ENCODE data around the gene KRTAP5-1. TPM values are rescaled to one million over a fixed set of nuclear protein-coding genes. Genes with fewer than 3 reads are reported as not detected.
A peak's percentile ranks its signal among the peaks of the same experiment; 100 is the strongest.

The KRTAP5-1 gene
- total RNA-seq, 1 experiment from 2014 or later, result not detected

GRCh38 chr11:1572197-1573076 lies 12.6 kb downstream of the KRTAP5-1 start, which contains the start of gene DUSP8:
Gene DUSP8, minus strand, starts transcription at chr11:1572271. Its CDS starts 6,445 bp downstream, at chr11:1565826.
- peak; percentile 91 for DNase-seq (ENCODE audit: low read depth)

DNA sequence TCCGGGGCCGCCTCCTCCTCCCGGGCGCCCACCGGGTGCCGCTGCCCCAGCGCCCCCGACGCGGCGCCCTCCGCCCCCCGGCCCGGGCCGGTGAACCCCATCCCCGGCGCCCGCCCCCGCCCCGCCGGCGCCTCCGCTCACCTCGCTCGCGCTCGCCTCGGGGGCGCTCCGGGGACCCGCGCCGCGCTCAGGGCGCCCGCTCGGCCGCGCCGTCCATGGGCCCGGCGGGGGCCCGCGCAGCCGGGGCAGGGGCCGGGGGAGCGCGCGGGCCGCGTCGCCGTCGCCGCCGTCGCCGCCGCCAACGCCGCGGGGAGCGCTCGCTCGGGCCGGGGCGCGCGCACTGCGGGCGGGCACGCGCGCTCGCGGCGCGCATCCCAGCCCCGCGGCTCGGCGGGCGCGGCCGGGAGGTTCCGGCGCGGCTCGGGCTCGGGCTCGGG lies 13.3 kb downstream of the KRTAP5-1 start:
- DNase-seq (ENCODE audit: low read depth), result no peak

GRCh38 chr11:1570896-1571759 lies 14.0 kb downstream of the KRTAP5-1 start:
- peak; percentile 34 for DNase-seq (ENCODE audit: low read depth)

DNA sequence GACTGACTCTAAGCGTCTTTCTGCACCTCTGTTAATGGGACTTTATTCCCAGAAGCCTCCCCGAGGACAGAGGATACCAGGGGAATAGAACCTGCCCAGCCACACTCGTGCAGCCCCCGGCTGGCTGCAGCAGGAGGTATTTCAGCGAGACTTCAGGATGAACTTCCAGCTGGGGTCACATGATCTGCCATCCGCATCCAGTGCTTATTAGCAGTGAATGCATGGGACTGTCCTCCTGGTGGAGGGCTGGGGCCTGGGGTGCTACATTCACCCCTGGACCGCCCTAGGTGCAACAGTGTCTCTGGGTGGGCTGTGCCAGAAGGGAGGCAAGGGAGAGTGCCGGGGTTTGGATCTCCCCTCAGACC lies 14.6 kb downstream of the KRTAP5-1 start:
- no peak for DNase-seq (ENCODE audit: low read depth)

DNA sequence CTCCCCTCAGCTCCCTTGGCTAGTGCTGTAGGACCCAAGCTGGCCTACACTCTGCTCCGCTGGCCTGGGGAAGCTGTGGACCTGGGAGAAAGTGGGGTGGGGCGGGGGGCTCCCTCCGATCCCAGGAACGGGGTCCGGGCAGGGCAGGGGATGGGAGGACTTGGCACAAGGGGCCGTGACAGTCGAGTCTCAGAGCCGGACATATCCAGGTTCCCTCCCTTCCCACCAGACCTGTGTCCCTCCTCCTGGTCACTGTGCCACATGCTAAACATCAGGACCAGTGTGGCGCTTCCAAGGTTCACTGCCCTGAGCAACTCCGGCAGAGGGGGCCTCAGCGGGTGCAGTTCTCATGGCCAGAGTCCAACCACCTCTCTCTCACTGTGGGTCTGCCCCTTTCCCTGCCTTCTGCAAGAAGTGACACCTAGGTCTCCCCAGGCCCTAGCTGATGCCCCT lies 15.1 kb downstream of the KRTAP5-1 start:
- no peak for DNase-seq (ENCODE audit: low read depth)

DNA sequence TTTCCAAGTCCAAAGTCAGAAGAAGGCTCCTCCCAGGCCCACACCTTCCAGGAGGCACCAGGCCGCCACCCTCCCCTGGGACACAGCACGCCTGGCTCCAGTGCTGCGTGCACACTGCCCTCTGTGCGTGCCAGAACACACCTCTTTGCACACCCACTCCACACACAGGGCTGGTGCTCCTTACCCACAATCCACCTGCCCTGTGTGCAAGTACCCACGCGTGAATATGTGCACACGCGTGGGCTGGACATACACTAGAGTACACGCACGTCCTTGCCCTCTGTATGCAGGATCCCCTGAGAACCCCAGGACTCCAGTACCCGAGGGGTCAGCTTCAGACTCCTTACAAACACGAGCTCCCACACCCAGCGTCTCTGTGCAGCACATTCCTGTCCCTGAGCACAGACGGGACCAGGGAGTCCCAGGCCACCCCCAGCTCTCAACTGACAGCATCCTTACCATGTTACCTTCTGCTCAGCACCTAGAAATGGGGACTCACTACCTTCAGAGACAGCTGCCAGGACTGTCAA lies 15.8 kb downstream of the KRTAP5-1 start:
- DNase-seq (ENCODE audit: low read depth), result no peak

DNA sequence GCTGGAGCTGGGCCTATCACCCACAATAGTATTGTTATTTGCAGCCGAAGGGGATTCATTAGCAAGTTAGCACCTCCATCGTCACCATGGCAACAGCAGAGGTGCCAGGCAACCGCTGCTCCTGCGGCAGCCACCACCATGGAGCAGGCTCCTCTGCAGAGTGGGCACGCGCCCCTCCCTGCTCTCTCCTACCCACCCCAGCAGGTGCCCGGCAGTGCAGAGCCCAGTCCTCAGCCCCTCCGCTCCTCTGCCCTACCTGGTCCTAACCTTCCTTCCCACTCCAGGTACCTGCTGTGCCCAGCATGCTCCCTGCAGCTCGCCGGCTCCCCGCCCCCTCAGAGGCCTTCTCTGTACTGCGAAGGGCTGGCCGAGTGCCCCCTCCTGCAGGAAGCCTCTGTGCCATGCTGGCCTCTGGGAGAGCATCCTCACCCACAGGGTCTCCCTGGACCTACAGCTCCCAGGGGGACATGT lies 16.6 kb downstream of the KRTAP5-1 start:
- no peak for DNase-seq (ENCODE audit: low read depth)

DNA sequence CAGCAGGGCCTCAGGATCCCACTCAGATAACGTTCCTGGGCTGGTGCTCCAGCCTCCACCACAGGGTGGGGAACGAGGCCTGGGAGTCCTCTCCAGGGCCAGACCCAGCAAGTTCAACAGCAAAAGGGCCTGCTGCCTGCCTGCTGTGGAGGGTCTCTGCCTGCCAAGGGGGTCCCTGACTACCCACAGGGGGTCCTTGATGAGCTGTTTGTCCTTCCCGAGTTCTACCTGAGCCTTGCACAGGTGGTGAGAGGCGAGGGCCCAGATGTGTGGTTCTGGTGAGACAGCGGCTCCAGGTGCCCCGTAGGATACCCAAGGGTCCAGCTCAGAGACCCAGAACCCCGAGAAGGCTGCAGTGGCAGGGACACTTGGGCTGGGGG lies 17.4 kb downstream of the KRTAP5-1 start:
- no peak for DNase-seq (ENCODE audit: low read depth)

DNA sequence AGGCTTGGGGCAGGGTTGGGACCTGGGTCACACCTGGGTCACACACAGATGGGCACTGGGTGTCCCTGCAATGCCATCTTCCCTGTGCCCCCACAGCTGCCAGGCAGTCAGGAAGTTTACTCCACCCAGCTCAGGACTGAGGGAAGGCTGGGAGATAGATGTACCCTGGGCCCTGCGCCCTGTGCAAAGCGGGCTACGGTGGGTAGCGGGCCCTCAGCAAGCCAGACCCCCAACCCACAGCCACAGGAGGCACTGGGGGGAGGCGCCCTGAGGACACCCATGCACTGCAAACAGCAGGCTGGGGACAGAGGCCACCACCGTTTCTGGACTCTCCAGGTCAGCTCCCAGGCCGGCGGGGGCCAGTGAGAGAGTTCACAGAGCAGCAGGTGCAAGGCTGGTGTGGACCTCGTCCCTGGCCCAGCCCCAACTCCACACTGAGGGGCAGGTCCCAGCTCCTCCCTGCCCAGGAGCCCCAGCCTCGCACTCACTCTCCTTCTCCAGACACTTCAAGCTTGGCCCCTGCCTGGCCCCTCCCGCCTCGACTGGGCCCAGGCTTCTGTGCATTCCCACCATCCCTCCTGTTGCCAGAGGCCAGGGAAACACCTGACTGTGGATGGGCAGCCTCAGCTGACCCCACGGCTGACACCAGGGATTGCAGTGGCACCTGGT lies 17.9 kb downstream of the KRTAP5-1 start:
- DNase-seq (ENCODE audit: low read depth), result no peak

GRCh38 chr11:1566381-1567051 lies 18.6 kb downstream of the KRTAP5-1 start:
- DNase-seq (ENCODE audit: low read depth), result no peak

DNA sequence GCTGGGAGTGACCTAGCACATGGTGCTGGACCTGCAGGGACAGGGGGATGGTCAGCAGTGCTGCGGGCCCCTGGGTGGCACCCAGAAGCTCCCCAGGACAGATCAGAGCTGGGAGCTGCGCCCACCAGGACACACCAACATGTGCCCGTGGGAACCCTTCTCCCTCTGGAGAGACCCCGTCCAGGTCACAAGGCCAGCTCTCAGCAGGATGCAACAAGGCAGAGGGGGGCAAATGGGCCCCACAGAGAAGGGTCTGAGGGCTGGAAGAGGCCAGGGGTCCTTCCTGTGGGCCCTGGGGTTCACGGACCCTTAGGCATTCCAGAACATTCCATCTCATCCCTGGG lies 19.2 kb downstream of the KRTAP5-1 start:
- DNase-seq (ENCODE audit: low read depth), result no peak

GRCh38 chr11:1565173-1565903 lies 19.7 kb downstream of the KRTAP5-1 start:
- DNase-seq (ENCODE audit: low read depth), result no peak

DNA sequence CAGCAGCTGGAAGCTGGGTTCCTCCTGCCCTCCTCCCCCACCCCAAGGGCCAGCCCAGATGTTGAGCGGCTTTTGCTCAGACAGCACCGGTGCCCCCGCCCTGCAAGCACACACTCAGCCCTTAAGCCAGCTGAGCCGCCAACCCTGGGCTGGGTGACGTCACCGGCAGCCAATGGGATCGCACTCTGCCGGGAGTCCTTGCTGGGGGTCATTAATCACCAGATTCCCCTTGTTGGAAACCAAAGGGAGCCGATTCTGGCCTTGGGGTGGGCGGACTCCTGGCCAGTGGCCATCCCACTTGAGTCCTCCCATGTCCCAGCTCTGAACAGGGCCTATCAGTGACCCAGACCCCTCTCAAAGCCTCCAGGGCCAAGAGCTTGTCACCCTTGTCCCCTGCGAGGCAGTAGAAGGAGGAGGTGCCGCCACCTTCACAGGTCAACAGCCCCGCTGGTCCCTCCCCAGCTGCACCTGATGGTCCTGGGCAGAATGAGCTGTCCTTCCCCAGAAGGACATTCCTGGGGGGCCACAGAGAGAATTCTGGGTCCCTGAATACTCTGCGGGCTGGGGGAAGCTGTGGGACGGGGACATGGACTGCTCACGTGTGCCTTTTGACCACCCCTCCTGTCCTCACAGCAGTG lies 20.4 kb downstream of the KRTAP5-1 start:
- peak; percentile 97 for DNase-seq (ENCODE audit: low read depth)

GRCh38 chr11:1563697-1564534 lies 21.2 kb downstream of the KRTAP5-1 start:
- DNase-seq (ENCODE audit: low read depth), result no peak

GRCh38 chr11:1563149-1563638 lies 21.9 kb downstream of the KRTAP5-1 start:
- no peak for DNase-seq (ENCODE audit: low read depth)

DNA sequence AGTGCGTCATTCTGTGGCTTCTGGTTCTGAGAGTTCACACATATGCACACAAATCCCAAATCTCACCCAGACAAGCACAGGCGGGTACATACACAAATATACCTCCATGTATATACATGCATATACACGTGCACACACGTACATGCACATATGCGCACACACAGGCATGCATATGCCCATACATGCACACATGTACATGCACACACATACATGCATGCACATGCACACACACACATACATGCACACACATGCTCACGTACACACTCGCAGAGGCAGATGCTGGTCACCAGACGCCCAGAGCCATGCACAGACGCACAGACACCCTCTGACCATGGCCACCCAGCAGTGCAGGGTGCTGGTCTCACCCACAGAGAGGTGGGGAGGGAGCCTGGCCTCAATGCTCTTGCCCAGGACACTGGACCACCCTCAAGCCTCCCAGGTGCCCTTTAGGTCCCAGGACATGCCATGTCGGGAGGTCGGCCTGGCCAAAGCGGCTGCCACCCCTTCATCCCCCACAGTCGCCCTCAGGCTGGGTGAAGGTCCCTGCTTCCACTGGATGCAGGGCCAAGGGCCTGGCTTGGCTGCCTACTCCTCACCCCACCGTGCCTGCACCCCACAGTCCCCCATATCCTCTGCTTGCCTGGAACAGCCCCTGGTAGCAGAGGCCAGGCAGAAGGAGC lies 22.5 kb downstream of the KRTAP5-1 start:
- no peak for DNase-seq (ENCODE audit: low read depth)

DNA sequence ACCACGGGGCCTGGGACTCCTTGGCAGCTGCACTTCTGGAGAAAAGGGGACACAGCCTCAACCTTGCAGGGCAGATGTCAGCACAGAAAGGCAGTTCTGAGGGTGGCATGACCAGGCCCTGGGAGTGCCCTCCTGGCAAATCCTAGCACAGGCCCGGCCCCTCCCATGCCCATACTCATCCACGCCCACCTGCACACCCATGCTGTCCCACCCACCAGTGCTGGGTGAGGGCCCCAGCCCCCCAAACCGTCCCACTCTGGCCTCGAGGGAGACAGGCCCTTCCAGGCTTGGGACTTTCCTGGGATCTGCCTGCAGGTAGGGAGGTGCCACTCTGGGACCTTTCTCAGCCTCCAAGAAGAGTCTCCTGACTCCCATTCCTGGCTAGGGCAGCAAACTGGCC lies 23.1 kb downstream of the KRTAP5-1 start:
- no peak for DNase-seq (ENCODE audit: low read depth)

DNA sequence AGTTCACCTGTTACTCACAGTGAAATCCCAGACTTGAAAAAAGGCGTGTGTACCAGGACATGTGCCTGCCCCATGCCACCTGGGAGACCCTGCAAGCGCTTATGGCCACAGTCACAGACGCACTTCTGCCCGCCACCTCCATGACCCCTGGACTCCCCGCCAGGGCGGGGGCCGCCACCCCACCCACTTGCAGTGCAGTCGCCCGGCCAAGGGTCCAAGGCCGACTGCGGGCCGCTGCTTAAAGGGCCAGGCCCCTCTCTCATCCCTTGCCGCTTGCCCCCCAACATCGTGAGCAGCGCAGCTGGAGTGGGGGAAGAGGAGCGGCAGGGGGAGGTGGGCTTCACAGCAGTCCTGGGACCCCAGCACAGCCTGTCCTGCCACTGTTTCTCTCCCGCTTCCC lies 23.8 kb downstream of the KRTAP5-1 start:
- no peak for DNase-seq (ENCODE audit: low read depth)
